ENCODE measurements around the gene GCLC.

Gene GCLC

GRCh38 chr6:53494076-53494475 is 50.8 kb downstream of the GCLC start (continued):
- TF ChIP-seq ZNF148 (tag by site-specific recombination; IDR thresholded peaks at IDR 0.05; ENCODE audit: borderline replicate concordance): no peak

DNA sequence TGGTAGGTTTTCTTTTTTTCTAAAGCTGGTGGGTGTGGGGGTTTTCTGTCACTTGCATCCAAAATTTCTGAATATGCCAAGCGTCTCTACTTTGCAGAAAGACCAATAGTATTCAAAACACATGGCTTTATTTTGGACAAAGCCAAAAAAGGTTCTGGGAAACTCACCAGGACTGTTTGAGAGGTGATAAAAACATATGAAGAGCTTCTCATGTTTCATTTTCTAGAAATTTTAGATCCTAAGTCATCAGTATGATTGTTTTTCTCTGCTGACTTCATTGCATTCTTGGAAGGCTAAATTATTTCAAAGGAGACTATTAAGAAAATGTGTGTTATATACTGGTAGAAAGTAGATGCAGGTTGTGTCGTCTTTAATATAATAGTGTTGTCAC is 51.3 kb downstream of the GCLC start:
- ChIA-PET CTCF (interaction anchor here (0.5 to 8.7 kb wide), 65 partner anchors 10 to 749 kb away, joined by 3 to 270 read pairs (median 5); partner anchors contain the start of gene GCLC), POLR2A (interaction anchor here (0.6 to 3.0 kb wide), 6 partner anchors 9 to 241 kb away, joined by 3 to 9 read pairs (median 5); partner anchors contain the start of gene GCLC)
- H3K4me1 ChIP-seq (ENCODE audit: control insufficient read depth, insufficient read depth, low read length): peaks cover 2% of the 10 kb centered on the region; the same call in 1 of the 2 replicates
- TF ChIP-seq ZBTB17 (tag by site-specific recombination; IDR thresholded peaks at IDR 0.05) (0 out of 2 replicates have a peak, but pooled peaks have one; percentile 10), TRIM28 (IDR thresholded peaks at IDR 0.05; ENCODE audit: borderline replicate concordance, low read length) (0 out of 2 replicates have a peak, but pooled peaks have one; percentile 0), ZNF416 (tag by site-specific recombination; IDR thresholded peaks at IDR 0.05) (no peak)
- TF ChIP-seq, protein P1, sequence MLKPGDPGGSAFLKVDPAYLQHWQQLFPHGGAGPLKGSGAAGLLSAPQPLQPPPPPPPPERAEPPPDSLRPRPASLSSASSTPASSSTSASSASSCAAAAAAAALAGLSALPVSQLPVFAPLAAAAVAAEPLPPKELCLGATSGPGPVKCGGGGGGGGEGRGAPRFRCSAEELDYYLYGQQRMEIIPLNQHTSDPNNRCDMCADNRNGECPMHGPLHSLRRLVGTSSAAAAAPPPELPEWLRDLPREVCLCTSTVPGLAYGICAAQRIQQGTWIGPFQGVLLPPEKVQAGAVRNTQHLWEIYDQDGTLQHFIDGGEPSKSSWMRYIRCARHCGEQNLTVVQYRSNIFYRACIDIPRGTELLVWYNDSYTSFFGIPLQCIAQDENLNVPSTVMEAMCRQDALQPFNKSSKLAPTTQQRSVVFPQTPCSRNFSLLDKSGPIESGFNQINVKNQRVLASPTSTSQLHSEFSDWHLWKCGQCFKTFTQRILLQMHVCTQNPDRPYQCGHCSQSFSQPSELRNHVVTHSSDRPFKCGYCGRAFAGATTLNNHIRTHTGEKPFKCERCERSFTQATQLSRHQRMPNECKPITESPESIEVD (tag by site-specific recombination; IDR thresholded peaks at IDR 0.05): peak; percentile 46; the same call in 1 of the 2 replicates
- peaks cover 10 to 16% of the 10 kb centered on the region in 2 experiments; a peak in 2 of 3 replicates for H3K36me3 ChIP-seq (ENCODE audit: control insufficient read depth in 2 of 2, insufficient read depth in 1 of 2, low read length in 2 of 2)
- H3K9me3 ChIP-seq (ENCODE audit: control insufficient read depth, insufficient read depth, low read depth, low read length): no peaks in the 10 kb centered on the region
- no peak overlapping the region for H3K4me3 ChIP-seq (ENCODE audit: low read depth, low read length)
- no peak overlapping the region for H3K27ac ChIP-seq (ENCODE audit: extremely low read depth, low read depth, low read length)

GRCh38 chr6:53492860-53493634 is 51.9 kb downstream of the GCLC start:
- H3K36me3 ChIP-seq (ENCODE audit: control insufficient read depth in 2 of 2, insufficient read depth in 1 of 2, low read length in 2 of 2): peaks cover 4 to 10% of the 10 kb centered on the region in 2 experiments; a peak in 2 of 3 replicates
- POLR2A ChIA-PET: interaction anchor here (0.5 to 3.0 kb wide), 6 partner anchors 52 to 242 kb away, joined by 3 to 9 read pairs (median 5); partner anchors contain the start of gene GCLC
- peak overlapping the region; percentile 12; the same call in 1 of the 2 replicates for H3K4me3 ChIP-seq (ENCODE audit: low read depth, low read length)
- H3K9me3 ChIP-seq (ENCODE audit: control insufficient read depth, insufficient read depth, low read depth, low read length): no peaks in the 10 kb centered on the region
- peaks cover 2% of the 10 kb centered on the region; the same call in 1 of the 2 replicates for H3K4me1 ChIP-seq (ENCODE audit: control insufficient read depth, insufficient read depth, low read length)
- no peak overlapping the region for H3K27ac ChIP-seq (ENCODE audit: extremely low read depth, low read depth, low read length)
- CTCF ChIA-PET: interaction anchor here (0.5 to 8.7 kb wide), 95 partner anchors 10 to 1199 kb away, joined by 3 to 270 read pairs (median 4); partner anchors contain the start of genes GCLC and LRRC1
- no peak for TF ChIP-seq SCRT1 (tag by site-specific recombination; IDR thresholded peaks at IDR 0.05; ENCODE audit: borderline replicate concordance)
- TF ChIP-seq ZNF561 (tag by site-specific recombination; IDR thresholded peaks at IDR 0.05; ENCODE audit: borderline replicate concordance): no peak
- TF ChIP-seq GLIS2 (tag by site-specific recombination; IDR thresholded peaks at IDR 0.05): no peak
- TF ChIP-seq ZNF394 (tag by site-specific recombination; IDR thresholded peaks at IDR 0.05; ENCODE audit: borderline replicate concordance): no peak
- no peak for TF ChIP-seq ZSCAN23 (tag by site-specific recombination; IDR thresholded peaks at IDR 0.05)
- no peak for TF ChIP-seq ZNF560 (tag by site-specific recombination; IDR thresholded peaks at IDR 0.05; ENCODE audit: borderline replicate concordance)
- peak; percentile 72 for TF ChIP-seq PRDM1 (tag by site-specific recombination; IDR thresholded peaks at IDR 0.05)
- TF ChIP-seq ZNF518A (tag by site-specific recombination; conservative IDR thresholded peaks at IDR 0.05; ENCODE audit: low read depth): no peak; the same call in 1 of the 2 replicates
- peak; percentile 80 for TF ChIP-seq ZBTB17 (tag by site-specific recombination; IDR thresholded peaks at IDR 0.05)
- no peak for TF ChIP-seq ZNF138 (tag by site-specific recombination; IDR thresholded peaks at IDR 0.05; ENCODE audit: borderline replicate concordance)
- no peak for TF ChIP-seq ZNF544 (tag by site-specific recombination; IDR thresholded peaks at IDR 0.05)
- peak; percentile 23; the same call in 1 of the 2 replicates for TF ChIP-seq ZNF335 (tag by site-specific recombination; conservative IDR thresholded peaks at IDR 0.05)
- no peak for TF ChIP-seq SETDB1 (IDR thresholded peaks at IDR 0.05; ENCODE audit: insufficient read length, low read length)
- no peak for TF ChIP-seq ZNF596 (tag by site-specific recombination; IDR thresholded peaks at IDR 0.05)
- TF ChIP-seq ZNF404 (tag by site-specific recombination; IDR thresholded peaks at IDR 0.05): no peak
